ENCODE data around the gene CENPT. TPM values are rescaled to one million over a fixed set of nuclear protein-coding genes. Genes with fewer than 3 reads are reported as not detected.
A peak's percentile ranks its signal among the peaks of the same experiment; 100 is the strongest.

CENPT gene
- total and polyA plus RNA-seq, 2 of the 13 experiments (the other 11 are each of a cell fraction or from before 2014, with no cell fraction given), result 40.9 to 43.3 TPM

GRCh38 chr16:67837190-67837589 lies 10.3 kb downstream of the CENPT start (continued):
- 0 out of 2 replicates have a peak, but pooled peaks have one; percentile 23 for TF ChIP-seq JUND (CRISPR knock-in tag; IDR thresholded peaks at IDR 0.05)
- 0 out of 2 replicates have a peak, but pooled peaks have one; percentile 15 for TF ChIP-seq ZNF629 (CRISPR knock-in tag; conservative IDR thresholded peaks at IDR 0.05)
- TF ChIP-seq, protein P1, sequence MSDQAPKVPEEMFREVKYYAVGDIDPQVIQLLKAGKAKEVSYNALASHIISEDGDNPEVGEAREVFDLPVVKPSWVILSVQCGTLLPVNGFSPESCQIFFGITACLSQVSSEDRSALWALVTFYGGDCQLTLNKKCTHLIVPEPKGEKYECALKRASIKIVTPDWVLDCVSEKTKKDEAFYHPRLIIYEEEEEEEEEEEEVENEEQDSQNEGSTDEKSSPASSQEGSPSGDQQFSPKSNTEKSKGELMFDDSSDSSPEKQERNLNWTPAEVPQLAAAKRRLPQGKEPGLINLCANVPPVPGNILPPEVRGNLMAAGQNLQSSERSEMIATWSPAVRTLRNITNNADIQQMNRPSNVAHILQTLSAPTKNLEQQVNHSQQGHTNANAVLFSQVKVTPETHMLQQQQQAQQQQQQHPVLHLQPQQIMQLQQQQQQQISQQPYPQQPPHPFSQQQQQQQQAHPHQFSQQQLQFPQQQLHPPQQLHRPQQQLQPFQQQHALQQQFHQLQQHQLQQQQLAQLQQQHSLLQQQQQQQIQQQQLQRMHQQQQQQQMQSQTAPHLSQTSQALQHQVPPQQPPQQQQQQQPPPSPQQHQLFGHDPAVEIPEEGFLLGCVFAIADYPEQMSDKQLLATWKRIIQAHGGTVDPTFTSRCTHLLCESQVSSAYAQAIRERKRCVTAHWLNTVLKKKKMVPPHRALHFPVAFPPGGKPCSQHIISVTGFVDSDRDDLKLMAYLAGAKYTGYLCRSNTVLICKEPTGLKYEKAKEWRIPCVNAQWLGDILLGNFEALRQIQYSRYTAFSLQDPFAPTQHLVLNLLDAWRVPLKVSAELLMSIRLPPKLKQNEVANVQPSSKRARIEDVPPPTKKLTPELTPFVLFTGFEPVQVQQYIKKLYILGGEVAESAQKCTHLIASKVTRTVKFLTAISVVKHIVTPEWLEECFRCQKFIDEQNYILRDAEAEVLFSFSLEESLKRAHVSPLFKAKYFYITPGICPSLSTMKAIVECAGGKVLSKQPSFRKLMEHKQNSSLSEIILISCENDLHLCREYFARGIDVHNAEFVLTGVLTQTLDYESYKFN (CRISPR knock-in tag; conservative IDR thresholded peaks at IDR 0.05), result peak; percentile 46
- 0 out of 2 replicates have a peak, but pooled peaks have one; percentile 23 for TF ChIP-seq HIC2 (CRISPR knock-in tag; IDR thresholded peaks at IDR 0.05; ENCODE audit: low read depth)
- peak; percentile 43; the same call in 1 of the 2 replicates for TF ChIP-seq THAP11 (CRISPR knock-in tag; IDR thresholded peaks at IDR 0.05)
- TF ChIP-seq GATAD2A (CRISPR knock-in tag; IDR thresholded peaks at IDR 0.05), result peak; percentile 35; the same call in 1 of the 2 replicates
- TF ChIP-seq, protein P2, sequence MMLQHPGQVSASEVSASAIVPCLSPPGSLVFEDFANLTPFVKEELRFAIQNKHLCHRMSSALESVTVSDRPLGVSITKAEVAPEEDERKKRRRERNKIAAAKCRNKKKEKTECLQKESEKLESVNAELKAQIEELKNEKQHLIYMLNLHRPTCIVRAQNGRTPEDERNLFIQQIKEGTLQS (CRISPR knock-in tag; IDR thresholded peaks at IDR 0.05), result peak; percentile 47; the same call in 1 of the 2 replicates
- 0 out of 2 replicates have a peak, but pooled peaks have one; percentile 21 for TF ChIP-seq MED1 (CRISPR knock-in tag; IDR thresholded peaks at IDR 0.05)
- 0 out of 2 replicates have a peak, but pooled peaks have one; percentile 26 for TF ChIP-seq TBX2 (CRISPR knock-in tag; IDR thresholded peaks at IDR 0.05; ENCODE audit: borderline replicate concordance)
- TF ChIP-seq MEF2D (CRISPR knock-in tag; IDR thresholded peaks at IDR 0.05), result 0 out of 2 replicates have a peak, but pooled peaks have one; percentile 27
- peak; percentile 21; the same call in 1 of the 2 replicates for TF ChIP-seq HDAC1 (CRISPR knock-in tag; IDR thresholded peaks at IDR 0.05)
- TF ChIP-seq ZNF460 (CRISPR knock-in tag; IDR thresholded peaks at IDR 0.05; ENCODE audit: borderline replicate concordance), result peak; percentile 48; the same call in 1 of the 2 replicates
- TF ChIP-seq ZNF263 (CRISPR knock-in tag; IDR thresholded peaks at IDR 0.05), result 0 out of 2 replicates have a peak, but pooled peaks have one; percentile 27
- 0 out of 2 replicates have a peak, but pooled peaks have one; percentile 14 for TF ChIP-seq HDAC2 (CRISPR knock-in tag; IDR thresholded peaks at IDR 0.05)
- TF ChIP-seq WIZ (CRISPR knock-in tag; IDR thresholded peaks at IDR 0.05), result 0 out of 2 replicates have a peak, but pooled peaks have one; percentile 43
- TF ChIP-seq FOSL2 (CRISPR knock-in tag; IDR thresholded peaks at IDR 0.05), result peak; percentile 89
- TF ChIP-seq HNF4A (CRISPR knock-in tag; IDR thresholded peaks at IDR 0.05), result peak; percentile 65
